CD14-positive monocyte (primary cell): ENCODE measurements around the gene SIGLEC9. TPM values are rescaled to one million over a fixed set of nuclear protein-coding genes. Genes with fewer than 3 reads are reported as not detected.

Experiments used
- DNase-seq, 3 donors: peaks; one replicate each; pipeline ENCODE4 v3.0.0-alpha.2; 2011 to 2022
- H2AFZ ChIP-seq: 2 replicates; pipeline ENCODE4 v1.6.0; 2012; ENCODE audit warnings: mild to moderate bottlenecking, low read depth, low read length, inconsistent platforms; ENCODE audit not compliant: insufficient read depth, poor library complexity, severe bottlenecking
- H3K27ac ChIP-seq, 2 donors: 1 replicate in 1 of 2; 2 replicates in 1 of 2; pipeline ENCODE4 v1.5.1; 2012 to 2013; ENCODE audit warnings: low read length in 2 of 2, control low read depth in 1 of 2, inconsistent platforms in 1 of 2, low read depth in 1 of 2, mild to moderate bottlenecking in 1 of 2
- H3K27me3 ChIP-seq, 2 donors: one replicate each; pipeline versions ENCODE4 v1.6.0 to v1.6.1; 2011 to 2013; ENCODE audit warnings: low read length in 2 of 2; ENCODE audit not compliant: control insufficient read depth in 2 of 2, insufficient read depth in 2 of 2
- H3K36me3 ChIP-seq, 2 donors: replicated peaks in 1 of 2; 1 replicate in 1 of 2; 2 replicates in 1 of 2; pipeline versions ENCODE4 v1.5.1 to v1.6.1; 2012 to 2013; ENCODE audit warnings: low read length in 2 of 2, control low read depth in 1 of 2, inconsistent platforms in 1 of 2, mild to moderate bottlenecking in 1 of 2; ENCODE audit not compliant: insufficient read depth in 2 of 2, control insufficient read depth in 1 of 2
- H3K4me1 ChIP-seq, 2 donors: 1 replicate in 1 of 2; 2 replicates in 1 of 2; pipeline versions ENCODE4 v1.5.1 to v1.6.1; 2012 to 2013; ENCODE audit warnings: low read length in 2 of 2, control low read depth in 1 of 2, inconsistent platforms in 1 of 2, mild to moderate bottlenecking in 1 of 2, moderate library complexity in 1 of 2; ENCODE audit not compliant: insufficient read depth in 2 of 2, control insufficient read depth in 1 of 2
- H3K4me2 ChIP-seq: replicated peaks from 2 replicates; pipeline ENCODE3; 2012; ENCODE audit warnings: low read length, moderate library complexity, mild to moderate bottlenecking; ENCODE audit not compliant: poor library complexity, severe bottlenecking; ENCODE audit errors: extremely low read depth
- H3K4me3 ChIP-seq, 3 experiments: fragments of 200-600 bp in 1 of 3; sonication (generic) in 1 of 3; replicated peaks in 1 of 3; 1 replicate in 2 of 3; 2 replicates in 1 of 3; pipeline ENCODE4 v1.5.1; 2011 to 2013; ENCODE audit warnings: low read length in 3 of 3, mild to moderate bottlenecking in 3 of 3, control low read depth in 2 of 3, low read depth in 2 of 3, inconsistent platforms in 1 of 3, moderate library complexity in 1 of 3
- H3K79me2 ChIP-seq: 2 replicates; pipeline ENCODE4 v1.6.0; 2012; ENCODE audit warnings: mild to moderate bottlenecking, control low read depth, inconsistent platforms, low read length, moderate library complexity; ENCODE audit not compliant: insufficient read depth
- H3K9ac ChIP-seq: 2 replicates; pipeline ENCODE4 v1.6.0; 2017; ENCODE audit warnings: low read length, mild to moderate bottlenecking; ENCODE audit not compliant: insufficient read depth, poor library complexity, severe bottlenecking
- H3K9me3 ChIP-seq, 2 donors: replicated peaks in 1 of 2; 1 replicate in 1 of 2; 2 replicates in 1 of 2; pipeline versions ENCODE4 v1.5.1 to v1.6.1; 2012 to 2013; ENCODE audit warnings: low read length in 2 of 2, control low read depth in 1 of 2; ENCODE audit not compliant: control insufficient read depth in 1 of 2, insufficient read depth in 1 of 2
- H4K20me1 ChIP-seq: 2 replicates; pipeline ENCODE4 v1.6.0; 2012; ENCODE audit warnings: mild to moderate bottlenecking, low read length, control low read depth, moderate library complexity; ENCODE audit not compliant: insufficient read depth
- H3K27ac Mint-ChIP-seq, 7 donors: one replicate each; pipeline ENCODE4 v1.8.0; 2020; ENCODE audit warnings: mild to moderate bottlenecking in 7 of 7, mixed read lengths in 7 of 7, moderate library complexity in 6 of 7, inconsistent platforms in 2 of 7
- H3K27me3 Mint-ChIP-seq, 3 donors: one replicate each; pipeline ENCODE4 v1.8.0; 2021 to 2022; ENCODE audit warnings: low read depth in 3 of 3, mild to moderate bottlenecking in 3 of 3, mixed read lengths in 3 of 3, moderate library complexity in 3 of 3, inconsistent platforms in 1 of 3
- H3K36me3 Mint-ChIP-seq, 2 donors: one replicate each; pipeline ENCODE4 v1.8.0; 2020; ENCODE audit warnings: mixed read lengths in 2 of 2, inconsistent platforms in 1 of 2, mild to moderate bottlenecking in 1 of 2
- H3K4me1 Mint-ChIP-seq: one replicate; pipeline ENCODE4 v1.8.0; 2020; ENCODE audit warnings: mild to moderate bottlenecking, mixed read lengths
- H3K4me3 Mint-ChIP-seq, 2 donors: one replicate each; pipeline ENCODE4 v1.8.0; 2020; ENCODE audit warnings: mild to moderate bottlenecking in 2 of 2, mixed read lengths in 2 of 2, moderate library complexity in 1 of 2
- H3K9me3 Mint-ChIP-seq, 7 donors: one replicate each; pipeline ENCODE4 v1.8.0; 2020 to 2022; ENCODE audit warnings: mixed read lengths in 7 of 7, mild to moderate bottlenecking in 6 of 7, moderate library complexity in 6 of 7, inconsistent platforms in 2 of 7
- CTCF ChIP-seq: fragments of 200-600 bp; IDR thresholded peaks from one replicate; pipeline ENCODE4 v1.8.0; 2022; ENCODE audit warnings: antibody characterized with exemption, mild to moderate bottlenecking
- WGBS: methylation state at CpG from one replicate; pipeline ENCODE4 v1.1.5; 2013; ENCODE audit warnings: missing lambda C conversion rate; ENCODE audit not compliant: insufficient coverage; 5-methylcytosine and 5-hydroxymethylcytosine counted together
- intact Hi-C, 2 donors: fragments of 100-400 bp; cut with micrococcal nuclease; formaldehyde crosslinking; loops; one replicate each; pipeline versions ENCODE4 v1.15.0 to v1.15.1; 2023
- polyA plus RNA-seq, 3 donors: library from polyadenylated mRNA; depleted of rRNA in 1 of 3; unstranded in 2 of 3; stranded (reverse) in 1 of 3; fragments of 300-500 nt in 2 of 3; fragments of >200 nt in 1 of 3; fragmentation: Illumina TruSeq in 2 of 3; gene quantifications; 1 replicate in 2 of 3; 2 replicates in 1 of 3; pipeline ENCODE4 v1.2.3, GENCODE V29; 2012 to 2021

The SIGLEC9 gene
- polyA plus RNA-seq, 3 donors = 87.5 to 137 (median 133) TPM

DNA sequence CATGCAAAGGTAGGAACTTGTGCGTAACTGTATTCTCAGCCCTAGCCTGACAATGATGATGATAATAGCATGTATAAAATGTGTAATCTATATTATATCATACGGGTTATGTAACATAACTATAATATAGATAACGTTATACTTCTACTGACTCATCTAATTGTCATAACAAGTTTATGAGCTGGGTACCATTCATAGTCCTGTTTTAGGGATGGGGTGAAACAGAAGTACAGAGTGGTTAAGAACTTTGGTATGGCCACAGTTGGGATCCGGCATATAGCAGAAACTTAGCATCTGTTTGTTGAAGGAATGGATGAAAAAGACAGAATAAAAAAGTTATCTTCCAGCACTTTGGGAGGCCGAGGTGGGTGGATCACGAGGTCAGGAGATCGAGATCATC is 21.7 kb upstream of the SIGLEC9 start:
- H4K20me1 ChIP-seq = peaks cover 36% of the 10 kb centered on the region
- TF ChIP-seq CTCF = no peak
- H3K9me3 ChIP-seq = no peaks in the 10 kb centered on the region
- no peaks in the 10 kb centered on the region for H3K27me3 ChIP-seq
- no peak overlapping the region for H2AFZ ChIP-seq
- intact Hi-C loops = loop anchor here (10.0 kb wide), 1 partner anchor 492 kb away; no protein-coding TSS in a partner anchor
- H3K27me3 Mint-ChIP-seq = peaks cover 0 to 3% (median 2%) of the 10 kb centered on the region in 3 donors
- peaks cover 53 to 66% of the 10 kb centered on the region in 2 donors for H3K36me3 Mint-ChIP-seq
- H3K4me1 ChIP-seq = peaks cover 13 to 17% of the 10 kb centered on the region in 2 donors
- peak overlapping the region in 2 of 7 donors; percentile 31 to 63 for H3K27ac Mint-ChIP-seq
- no peak overlapping the region for H3K27ac ChIP-seq
- no peak overlapping the region for H3K4me3 Mint-ChIP-seq
- H3K79me2 ChIP-seq = peaks cover 53% of the 10 kb centered on the region
- peaks cover 0 to 3% (median 0%) of the 10 kb centered on the region in 7 donors for H3K9me3 Mint-ChIP-seq
- H3K4me3 ChIP-seq = no peak overlapping the region
- H3K9ac ChIP-seq = no peak overlapping the region
- DNase-seq = no peak
- WGBS = no CpG with 5 or more reads among the region's 7 CpGs
- peaks cover 35% of the 10 kb centered on the region for H3K4me1 Mint-ChIP-seq
- H3K36me3 ChIP-seq = peaks cover 21 to 69% of the 10 kb centered on the region in 2 donors
- H3K4me2 ChIP-seq = no peak overlapping the region

- WGBS = 98% methylated on average over 49 of the region's 49 CpGs
- Mint-ChIP-seq H3K27me3 (peaks cover 0 to 3% (median 2%) of the 10 kb centered on the region in 3 donors), H3K27ac (no peak overlapping the region), H3K9me3 (peaks cover 0 to 3% (median 0%) of the 10 kb centered on the region in 7 donors), H3K4me3 (no peak overlapping the region), H3K36me3 (peaks cover 53 to 60% of the 10 kb centered on the region in 2 donors), H3K4me1 (peaks cover 42% of the 10 kb centered on the region)
- Histone ChIP-seq H2AFZ (no peak overlapping the region), H3K36me3 (peaks cover 18 to 64% of the 10 kb centered on the region in 2 donors), H3K4me1 (peaks cover 18% of the 10 kb centered on the region in 2 donors), H3K4me2 (no peak overlapping the region), H3K27ac (no peak overlapping the region), H3K27me3 (no peaks in the 10 kb centered on the region), H3K9me3 (no peaks in the 10 kb centered on the region), H3K79me2 (peaks cover 54% of the 10 kb centered on the region), H4K20me1 (peaks cover 36% of the 10 kb centered on the region), H3K4me3 (no peak overlapping the region), H3K9ac (no peak overlapping the region)
- no peak for TF ChIP-seq CTCF
- intact Hi-C loops = loop anchor here (10.0 kb wide), 1 partner anchor 491 kb away; no protein-coding TSS in a partner anchor
- no peak for DNase-seq
Observed at GRCh38 chr19:51103926-51104341, 20.8 kb upstream of the SIGLEC9 start.
